GM19324 (cell line): ENCODE measurements around the gene IL31.

Experiments
- ATAC-seq: cut with Tn5 transposase; IDR thresholded peaks from one replicate; pipeline ENCODE4 v1.9.1; 2021; ENCODE audit warnings: mild to moderate bottlenecking, moderate library complexity; ENCODE audit not compliant: unreplicated experiment, low FRiP score

The IL31 gene

DNA sequence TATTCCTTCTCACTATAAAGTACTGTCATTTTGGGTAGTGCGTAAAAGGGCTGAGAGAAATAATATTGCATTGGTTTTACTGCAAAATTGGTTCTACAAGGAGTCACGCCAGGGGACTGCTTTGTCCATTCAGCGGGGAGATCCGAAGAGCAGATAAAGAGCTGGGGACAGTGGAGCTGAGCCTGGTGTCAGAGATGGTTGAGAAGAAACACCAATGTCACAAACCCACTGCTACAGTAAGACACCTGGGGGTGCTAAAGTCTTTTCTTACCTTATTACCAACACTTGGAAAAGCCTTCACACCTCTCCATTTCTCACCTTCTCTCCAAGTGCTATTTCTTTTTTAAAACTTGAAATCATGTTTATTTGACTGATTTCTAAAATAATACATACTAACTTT, 14.1 kb downstream of the IL31 start:
- no peak for ATAC-seq

DNA sequence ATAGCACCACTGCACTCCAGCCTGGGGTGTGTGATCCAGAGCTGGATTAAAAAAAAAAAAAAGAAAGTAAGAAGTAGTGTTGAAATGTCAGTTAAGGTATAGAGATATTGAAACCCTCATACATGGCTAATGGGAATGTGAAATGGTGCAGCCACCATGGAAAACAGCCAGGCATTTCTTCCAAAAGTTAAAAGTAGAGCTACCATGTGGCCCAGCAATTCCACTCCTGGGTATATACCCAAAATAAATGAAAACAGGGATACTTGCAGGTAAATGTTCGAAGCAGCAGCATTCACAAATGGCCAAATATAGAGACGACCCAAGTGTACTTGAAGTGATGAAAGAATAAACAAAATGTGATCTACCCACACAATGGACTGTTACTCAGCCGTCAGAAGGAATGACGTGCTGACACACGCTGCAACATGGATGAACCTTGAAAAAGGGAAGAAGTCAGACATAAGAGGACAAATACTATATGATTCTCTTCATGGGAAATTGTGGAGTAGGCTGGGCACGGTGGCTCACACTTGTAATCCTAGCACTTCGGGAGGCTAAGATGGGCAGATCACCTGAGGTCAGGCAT, 15.2 kb downstream of the IL31 start:
- ATAC-seq = no peak

DNA sequence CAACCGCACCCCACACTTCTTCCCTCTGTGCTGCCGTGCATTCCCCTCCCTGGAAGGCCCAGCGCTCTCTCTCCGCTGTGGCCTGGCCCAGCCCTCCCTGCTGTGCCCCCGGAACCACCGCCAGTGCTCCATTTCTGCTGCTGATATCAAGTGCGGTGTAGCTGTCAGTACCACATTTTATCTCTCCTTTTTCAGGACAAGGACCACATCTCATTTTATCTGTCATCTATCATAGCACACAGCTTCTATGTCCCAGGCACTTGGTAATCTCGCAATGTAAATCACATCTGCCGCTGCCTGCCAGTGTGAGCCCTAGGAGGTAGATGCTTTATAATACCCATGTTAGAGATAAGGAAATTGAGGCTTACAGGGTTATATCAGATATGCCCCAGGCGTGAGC, 18.3 kb downstream of the IL31 start:
- no peak for ATAC-seq

DNA sequence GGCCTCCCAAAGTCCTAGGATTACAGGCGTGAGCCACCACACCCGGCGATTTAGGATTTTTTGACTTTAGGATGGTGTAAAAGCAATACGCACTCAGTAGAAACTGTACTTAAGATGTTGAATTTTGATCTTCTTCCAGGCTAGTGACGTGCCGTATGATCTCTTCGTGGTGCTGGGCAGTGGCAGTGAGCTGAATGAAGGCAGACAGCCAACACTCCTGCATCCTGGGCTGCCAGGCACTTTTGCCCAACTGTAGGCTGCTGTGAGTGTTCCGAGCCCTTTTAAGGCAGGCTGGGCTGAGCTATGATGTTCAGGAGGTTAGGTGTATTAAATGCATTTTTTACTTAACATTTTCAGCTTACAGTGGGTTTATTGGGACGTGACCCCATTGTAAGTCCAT, 21.3 kb downstream of the IL31 start:
- ATAC-seq = no peak

DNA sequence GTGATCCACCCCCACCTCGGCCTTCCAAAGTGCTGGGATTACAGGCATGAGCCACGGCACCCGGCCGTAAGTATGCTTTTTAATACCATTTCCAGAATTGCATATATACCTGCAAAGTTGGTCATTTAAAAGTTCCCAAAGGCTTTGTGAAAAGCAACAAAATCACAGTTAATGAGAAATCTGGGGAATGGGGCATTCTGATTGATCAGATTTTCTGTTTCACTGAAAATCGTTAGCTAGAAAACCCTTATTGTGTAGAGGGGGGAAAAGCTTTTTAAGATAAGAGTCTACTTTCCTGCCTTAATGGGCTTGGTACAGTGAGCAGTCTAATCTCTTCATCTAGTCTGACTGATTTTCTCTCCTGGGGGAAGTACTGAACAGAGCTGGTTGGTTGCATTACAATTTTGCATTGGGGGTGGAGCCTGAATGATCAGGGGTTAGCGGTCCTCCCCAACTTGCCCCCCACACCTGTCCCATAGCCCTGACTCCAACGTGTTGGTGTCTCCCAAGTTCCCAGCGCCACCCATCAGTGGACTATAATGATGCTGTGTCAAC, 23.8 kb downstream of the IL31 start:
- no peak for ATAC-seq

DNA sequence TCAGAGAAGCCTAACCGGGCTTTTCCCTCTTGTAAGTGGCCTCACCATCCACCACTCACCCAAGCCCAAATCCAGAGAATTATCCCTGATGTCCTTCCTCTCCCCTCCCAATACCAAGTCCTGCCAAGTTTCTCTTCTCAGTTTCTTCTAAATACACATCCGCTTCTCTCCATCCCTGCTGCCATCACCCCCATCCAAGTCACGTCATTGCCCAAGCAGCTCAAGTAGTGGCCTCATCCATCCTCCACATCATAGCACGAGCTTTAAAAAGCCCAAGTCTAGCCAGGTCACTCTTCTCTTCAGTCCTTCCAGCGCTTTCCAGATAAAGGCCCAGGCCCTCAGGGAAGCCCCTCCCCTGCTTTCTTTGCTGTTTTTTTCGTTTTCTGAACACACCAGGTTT, 25.4 kb downstream of the IL31 start:
- no peak for ATAC-seq

DNA sequence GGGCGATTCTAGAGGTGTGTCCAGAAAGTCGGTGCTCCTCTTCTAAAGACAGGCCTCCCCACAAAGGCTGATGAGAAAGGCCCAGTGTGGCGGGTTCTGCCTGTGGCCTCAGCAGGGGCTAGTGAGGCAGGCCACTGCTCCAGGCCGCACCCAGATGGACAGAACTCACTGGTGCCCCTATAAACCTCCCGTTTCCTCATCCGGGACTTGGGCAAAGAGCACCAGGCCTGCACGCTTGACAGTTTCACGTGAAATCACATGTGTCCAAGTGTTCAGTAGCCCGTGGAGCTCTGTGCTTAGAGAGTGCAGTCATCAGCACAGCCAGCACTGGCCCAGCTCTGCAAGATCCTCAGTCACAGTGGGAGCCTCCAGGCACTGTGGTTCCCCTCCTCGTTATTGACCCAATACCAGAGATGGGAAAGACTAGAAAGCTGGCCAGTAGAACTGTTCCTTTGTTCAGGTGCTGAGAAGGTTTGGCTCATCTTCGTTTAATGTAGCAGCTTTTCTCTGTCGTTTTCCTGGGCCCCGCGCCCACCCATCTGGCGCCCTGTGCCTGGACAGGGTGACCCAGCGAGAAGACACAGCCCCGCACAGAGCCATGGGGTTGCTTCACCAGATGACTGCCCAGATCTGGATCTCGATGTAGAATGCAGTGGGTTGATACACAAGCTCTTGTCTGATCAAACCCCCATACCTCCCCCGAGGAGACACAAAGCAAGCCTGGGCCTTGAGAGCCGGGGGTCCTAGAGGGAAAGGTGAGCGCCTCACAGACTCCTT, 26.3 kb downstream of the IL31 start:
- no peak for ATAC-seq

DNA sequence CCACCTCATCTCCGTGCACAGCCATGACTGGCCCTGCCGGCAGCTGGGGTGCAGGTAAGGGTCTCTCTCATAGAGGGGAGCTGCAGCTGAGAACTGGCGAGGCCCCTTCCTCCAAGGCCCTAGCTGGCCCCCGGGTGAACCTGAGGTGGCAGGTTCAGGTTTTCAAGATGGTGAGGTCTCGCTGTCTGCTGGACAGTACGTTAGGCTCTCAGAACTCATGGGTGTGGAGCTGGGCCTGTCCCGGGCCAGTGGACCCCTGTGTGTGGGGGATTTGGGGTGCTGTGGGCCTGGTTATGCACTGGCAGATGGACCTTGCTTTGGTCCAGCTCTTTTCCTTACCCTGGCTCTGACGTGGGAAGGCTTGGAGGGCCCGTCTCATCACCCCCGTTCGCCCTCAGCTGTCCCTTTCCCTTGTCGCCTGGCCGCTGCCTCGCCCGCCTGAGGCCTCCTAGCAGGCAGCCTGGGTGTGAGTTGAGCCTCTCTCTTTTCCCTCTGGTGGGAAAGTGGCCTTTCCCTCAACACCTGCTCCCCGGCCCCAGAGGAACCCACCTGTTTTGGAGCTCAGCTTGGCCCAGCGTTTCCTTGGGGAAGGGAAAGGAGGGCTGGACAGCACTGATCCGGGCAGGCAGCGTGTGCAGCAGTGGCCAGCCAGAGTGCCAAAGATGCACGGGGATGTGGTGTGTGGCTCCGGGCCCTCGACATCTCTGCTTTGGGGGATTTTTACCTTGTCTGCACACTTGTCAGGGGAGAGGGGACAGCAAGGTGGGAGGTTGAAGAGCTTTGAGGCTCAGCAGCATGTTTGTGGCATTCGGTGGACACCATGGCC, 28.3 kb downstream of the IL31 start:
- no peak for ATAC-seq

DNA sequence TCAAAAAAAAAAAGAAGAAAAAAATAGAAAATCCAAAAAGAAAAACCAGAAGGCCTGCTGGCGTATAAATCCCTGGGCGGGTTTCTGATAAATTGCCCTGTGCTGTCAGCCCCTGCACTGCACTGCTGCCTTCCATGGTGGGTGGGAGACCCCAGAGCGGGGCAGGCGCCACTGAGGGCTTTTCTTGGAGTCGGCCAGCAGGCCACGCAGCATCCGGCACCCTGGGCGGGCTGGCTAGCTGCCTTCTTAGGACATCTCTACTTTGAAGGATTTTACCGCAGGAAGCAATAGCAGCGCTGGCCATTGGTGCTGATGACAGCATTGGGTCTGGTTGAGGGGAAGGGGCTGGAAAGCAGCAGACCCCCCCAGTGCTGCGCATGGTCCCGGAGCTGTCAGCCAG, 29.1 kb downstream of the IL31 start:
- ATAC-seq = no peak

DNA sequence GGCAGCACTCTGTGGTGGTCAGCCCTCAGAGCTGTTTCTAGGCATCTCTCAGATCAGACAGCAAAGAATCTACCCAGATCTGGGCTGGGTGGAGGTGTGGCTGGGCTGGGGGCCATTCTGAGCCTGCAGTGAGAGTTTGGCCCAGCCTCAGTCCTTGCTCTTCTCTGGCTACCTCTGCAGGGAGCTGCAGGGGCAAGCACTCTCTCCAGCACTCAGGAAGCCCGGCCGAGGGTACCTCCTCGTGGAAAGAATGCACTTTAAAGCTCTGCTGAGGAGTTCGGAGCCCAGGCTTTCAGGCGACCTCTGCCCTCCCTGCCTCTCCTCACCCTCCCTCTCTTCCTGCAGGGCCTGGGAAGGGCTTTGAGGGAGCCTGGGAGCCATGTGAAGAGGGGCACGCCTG, 31.2 kb downstream of the IL31 start:
- ATAC-seq = no peak

DNA sequence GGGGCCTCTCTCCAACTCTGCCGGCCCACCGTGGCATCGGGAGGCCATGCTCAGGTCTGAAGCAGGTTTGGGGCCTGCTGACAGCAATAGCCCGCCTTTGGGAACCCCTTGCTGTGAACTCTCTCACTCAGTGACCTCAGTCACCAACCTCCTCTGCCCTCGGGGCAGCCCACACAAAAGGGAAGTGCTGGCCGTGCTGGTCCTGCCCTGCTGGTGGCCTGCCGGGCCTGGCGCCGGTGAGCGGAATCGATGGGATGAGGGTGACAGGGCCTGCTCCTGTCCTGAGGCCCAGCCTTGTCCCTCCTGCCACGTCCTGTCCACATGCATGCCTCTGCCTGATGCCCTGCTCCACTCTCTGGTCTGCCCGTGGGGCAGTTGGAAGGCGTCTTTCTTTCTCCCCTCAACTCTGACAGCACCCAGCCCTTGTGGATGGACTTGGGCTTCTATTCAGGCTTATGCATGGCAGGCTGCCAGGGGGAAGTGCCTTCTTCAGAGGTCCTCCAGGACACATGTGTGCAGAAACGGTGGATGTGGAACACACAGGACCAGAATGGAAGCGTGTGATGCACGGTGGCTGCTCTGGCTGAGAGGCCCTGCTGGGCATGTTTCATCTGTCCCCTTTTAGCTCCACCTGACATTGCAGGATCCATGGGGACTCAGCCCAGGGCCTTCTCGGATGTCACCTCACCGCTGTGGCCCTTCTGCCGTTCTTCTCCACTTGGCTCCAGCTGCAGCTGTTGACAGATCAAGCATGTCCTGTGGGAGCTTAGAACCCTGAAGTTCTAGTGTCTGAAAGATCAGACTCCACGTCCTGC, 31.9 kb downstream of the IL31 start:
- no peak for ATAC-seq

DNA sequence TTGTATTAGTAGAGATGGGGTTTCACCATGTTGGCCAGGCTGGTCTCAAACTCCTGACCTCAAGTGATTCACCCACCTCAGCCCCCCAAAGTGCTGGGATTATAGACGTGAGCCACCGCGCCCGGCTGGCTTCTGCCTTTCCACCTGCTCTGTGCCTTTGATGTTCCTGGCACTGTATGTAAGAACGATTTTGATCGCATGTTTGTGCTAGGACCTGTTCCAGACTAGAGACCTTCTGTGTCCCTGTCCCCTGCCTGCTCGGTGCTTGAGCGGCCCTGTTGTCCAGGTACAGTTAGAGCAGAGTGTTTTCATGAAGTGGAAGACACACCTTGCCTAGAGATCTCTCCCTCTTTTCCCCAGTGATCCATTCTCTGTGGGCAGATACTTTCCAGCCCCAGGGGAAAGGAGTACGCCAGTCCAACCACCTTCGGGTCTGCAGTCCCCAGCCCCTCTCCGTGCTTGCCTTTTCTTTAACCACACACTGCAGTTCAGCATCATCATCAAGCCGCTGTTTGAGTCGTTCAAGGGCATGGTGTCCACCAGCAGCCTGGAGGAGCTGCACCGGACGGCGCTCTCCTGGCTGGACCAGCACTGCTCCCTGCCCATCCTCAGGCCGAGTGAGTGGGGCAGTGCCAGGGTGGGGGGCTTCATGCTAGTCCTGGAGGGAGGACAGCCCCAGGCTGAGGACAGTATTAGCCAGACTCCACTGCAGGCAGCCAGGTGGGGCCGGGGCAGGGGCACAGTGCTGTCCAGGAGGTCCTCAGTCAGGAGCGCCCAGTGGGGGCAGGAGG, 33.4 kb downstream of the IL31 start:
- no peak for ATAC-seq

DNA sequence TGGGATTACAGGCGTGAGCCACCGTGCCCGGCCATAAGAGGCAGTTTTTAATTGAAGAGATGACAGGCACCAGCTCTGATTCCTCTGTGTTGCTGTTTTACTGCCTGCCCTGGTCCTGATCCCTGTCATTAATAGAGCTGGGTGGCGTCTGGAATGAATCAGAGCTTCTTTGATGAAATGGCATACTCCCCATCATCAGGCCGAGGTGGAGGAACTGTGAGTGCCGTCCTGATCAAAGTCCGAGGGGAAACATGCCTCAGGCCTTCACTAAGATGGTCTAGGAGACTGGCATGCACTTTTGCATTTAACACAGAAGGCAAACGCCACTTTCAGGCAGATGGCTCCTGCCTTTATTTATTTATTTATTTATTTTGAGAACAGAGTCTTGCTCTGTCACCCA, 34.1 kb downstream of the IL31 start:
- ATAC-seq = no peak

DNA sequence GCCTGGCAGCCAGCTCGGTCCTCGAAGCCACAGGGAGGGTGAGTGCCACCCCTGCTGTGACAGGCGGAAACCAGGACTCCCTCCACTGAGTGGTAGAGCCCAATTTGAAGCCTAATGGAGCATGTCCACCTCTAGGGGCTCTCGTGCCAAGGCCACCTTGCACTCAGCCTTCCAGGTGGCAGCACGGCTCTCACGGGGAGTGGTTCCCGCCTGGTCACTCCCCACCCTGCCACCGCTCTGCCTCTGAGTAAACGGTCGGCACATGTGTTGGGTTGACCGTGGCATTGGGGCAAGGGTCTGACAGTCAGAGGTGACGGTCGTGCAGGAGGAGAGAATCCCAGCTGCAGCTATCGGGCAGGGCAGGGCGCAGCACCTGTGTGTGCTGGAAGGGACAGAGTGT, 34.8 kb downstream of the IL31 start:
- no peak for ATAC-seq

DNA sequence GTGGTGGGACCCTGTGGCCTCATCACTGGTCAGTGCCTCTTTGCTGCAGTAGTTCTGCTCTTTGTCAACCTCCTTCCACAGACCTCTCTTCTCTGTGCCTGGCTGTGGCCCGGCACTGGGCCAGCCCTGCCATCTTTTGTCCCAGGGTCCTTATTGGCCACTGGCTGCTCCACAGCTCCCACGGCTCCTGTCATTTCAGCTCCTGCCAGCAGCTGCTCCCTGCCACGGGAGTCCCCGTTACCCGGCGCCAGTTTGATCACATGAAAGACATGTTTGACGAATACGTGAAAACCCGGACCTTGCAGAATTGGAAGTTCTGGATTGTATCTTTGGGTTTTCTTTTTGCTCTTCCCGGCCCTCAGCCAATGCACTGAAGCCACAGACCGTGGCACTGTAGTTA, 35.4 kb downstream of the IL31 start:
- no peak for ATAC-seq

DNA sequence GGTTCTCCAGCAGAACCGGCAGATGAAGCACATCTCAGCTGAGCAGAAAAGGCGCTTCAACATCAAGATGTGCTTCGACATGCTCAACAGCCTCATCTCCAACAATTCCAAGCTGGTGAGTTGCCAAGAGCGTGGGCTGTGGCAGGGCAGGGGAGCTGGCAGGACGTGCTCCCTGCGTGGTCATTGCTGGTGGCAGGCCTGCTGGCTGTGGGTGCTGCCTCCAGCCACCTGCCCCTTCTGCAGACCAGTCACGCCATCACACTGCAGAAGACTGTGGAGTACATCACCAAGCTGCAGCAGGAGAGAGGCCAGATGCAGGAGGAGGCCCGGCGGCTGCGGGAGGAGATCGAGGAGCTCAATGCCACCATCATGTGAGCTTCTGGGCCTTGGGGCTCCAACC, 35.8 kb downstream of the IL31 start:
- no peak for ATAC-seq

DNA sequence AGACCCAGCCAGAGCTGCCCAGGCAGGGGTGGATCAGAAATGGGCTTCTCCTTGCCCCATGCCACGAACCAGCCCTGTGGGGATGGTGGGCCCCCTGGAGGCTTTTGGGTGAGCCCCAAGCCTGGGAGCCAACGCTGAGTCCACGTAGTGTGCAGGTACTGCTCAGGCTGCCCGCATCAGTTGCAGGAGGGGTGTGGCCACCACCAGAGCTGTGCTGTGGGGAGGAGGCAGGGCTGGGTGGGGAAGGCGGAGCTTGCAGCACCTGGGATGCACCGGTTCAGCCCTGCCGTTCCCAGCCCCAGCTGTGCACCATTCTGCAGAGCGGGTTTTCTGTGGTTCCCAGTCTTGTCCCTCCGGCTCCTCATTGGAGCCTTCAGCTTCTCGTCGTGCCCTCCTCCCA, 36.3 kb downstream of the IL31 start:
- ATAC-seq = no peak

DNA sequence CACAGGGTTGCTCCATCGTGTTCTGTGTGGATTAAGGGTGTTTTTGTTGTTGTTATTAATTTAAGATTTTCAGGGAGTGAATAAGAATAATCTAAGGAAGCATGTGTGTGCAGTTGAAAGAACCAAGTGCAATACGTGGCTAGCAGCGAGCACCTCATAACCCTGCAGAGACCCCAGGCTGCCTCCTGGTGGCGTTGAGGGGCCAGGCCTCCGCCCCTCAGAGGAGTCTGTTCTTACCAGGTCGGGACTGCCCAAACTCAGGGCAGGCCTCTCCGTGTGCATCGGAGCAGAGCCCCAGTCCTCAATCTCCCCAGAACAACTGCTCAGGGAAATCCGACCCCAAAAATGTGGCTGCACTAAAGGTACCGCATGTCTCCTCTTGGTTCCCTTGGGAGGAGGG, 36.8 kb downstream of the IL31 start:
- ATAC-seq = no peak

DNA sequence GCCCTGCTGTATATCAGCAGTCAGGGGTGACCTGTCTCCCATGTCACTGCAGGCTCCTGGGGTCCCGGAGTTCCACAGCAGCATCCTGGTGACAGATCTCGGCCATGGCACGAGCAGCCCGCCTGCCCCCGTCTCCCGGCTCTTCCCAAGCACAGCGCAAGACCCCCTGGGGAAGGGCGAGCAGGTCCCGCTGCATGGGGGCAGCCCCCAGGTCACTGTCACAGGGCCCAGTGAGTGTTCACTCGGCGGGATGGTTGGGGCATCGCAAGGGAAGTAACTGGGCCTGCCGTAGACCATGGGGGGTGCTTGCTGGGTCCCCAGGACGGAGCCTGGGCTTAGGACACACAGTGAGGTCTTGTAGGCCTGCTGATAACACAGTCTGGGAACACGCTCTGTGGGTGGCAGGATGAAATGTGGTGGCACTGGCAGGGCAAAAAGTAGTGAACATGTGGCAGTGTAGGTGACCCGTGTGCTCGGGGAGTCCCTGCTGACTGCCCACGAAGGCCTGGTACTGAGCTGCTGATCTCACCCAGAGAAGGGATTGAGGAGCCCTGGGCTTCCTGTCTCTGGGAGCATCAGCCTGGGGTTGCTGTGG, 38.5 kb downstream of the IL31 start:
- ATAC-seq = no peak
